ENCODE measurements around the gene RHBG. TPM values are rescaled to one million over a fixed set of nuclear protein-coding genes. Genes with fewer than 3 reads are reported as not detected.
"Not testable (repeated sequence)": the region's sequence is repeated elsewhere in the genome, so short reads cannot be mapped to it uniquely, and the experiment has no call there.

Gene RHBG, protein sequence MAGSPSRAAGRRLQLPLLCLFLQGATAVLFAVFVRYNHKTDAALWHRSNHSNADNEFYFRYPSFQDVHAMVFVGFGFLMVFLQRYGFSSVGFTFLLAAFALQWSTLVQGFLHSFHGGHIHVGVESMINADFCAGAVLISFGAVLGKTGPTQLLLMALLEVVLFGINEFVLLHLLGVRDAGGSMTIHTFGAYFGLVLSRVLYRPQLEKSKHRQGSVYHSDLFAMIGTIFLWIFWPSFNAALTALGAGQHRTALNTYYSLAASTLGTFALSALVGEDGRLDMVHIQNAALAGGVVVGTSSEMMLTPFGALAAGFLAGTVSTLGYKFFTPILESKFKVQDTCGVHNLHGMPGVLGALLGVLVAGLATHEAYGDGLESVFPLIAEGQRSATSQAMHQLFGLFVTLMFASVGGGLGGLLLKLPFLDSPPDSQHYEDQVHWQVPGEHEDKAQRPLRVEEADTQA
- total RNA-seq (0.05 TPM), polyA plus RNA-seq (0.37 TPM)
- long read RNA-seq, donor 1 = 0 reads
- long read RNA-seq, donor 2, partial matches to known transcripts = 0 of 1 reads
- long read RNA-seq, donor 2, other reads (novel, unspliced or antisense) = 0 of 1 reads
- long read RNA-seq, donor 3 = 0 reads
- long read RNA-seq, donor 4 = 0 reads
- long read RNA-seq, donor 5 = 0 reads
- long read RNA-seq, donor 6 = 0 reads
- long read RNA-seq, donor 7 = 0 reads
- long read RNA-seq, donor 8 = 0 reads
- long read RNA-seq, donor 9 = 0 reads
- long read RNA-seq, donor 10 = 0 reads

GRCh38 chr1:156368889-156369684 is at the start of gene RHBG:
TSS of gene RHBG (plus strand) at chr1:156369211. CDS start at chr1:156369250, 39 bp downstream.
- Histone ChIP-seq H3K4me3 (ENCODE audit: low read length in 2 of 2) (peak within 1 kb of the TSS in 1 of 2 donors; percentile 31), H3K4me1 (ENCODE audit: control insufficient read depth in 2 of 2, insufficient read depth in 2 of 2, low read length in 2 of 2) (peaks cover 4 to 6% of the 10 kb centered on the region in 2 donors), H3K9me3 (ENCODE audit: control insufficient read depth in 2 of 2, insufficient read depth in 1 of 2, low read length in 1 of 2) (peaks cover 0 to 4% of the 10 kb centered on the region in 2 donors), H3K27ac (ENCODE audit: low read depth in 1 of 2, low read length in 1 of 2) (no peak within 1 kb of the TSS), H3K27me3 (ENCODE audit: control insufficient read depth in 2 of 2, insufficient read depth in 1 of 2, low read length in 1 of 2) (peaks cover 18 to 92% of the 10 kb centered on the region in 2 donors), H3K36me3 (ENCODE audit: control insufficient read depth in 2 of 2, insufficient read depth in 2 of 2, low read length in 1 of 2) (no peaks in the 10 kb centered on the region)
- DNase-seq (ENCODE audit: low read depth in 6 of 9, low spot score in 9 of 9) = no peak
- whole genome bisulfite sequencing = 15% methylated on average over 48 of the region's 48 CpGs

GRCh38 chr1:156319664-156320063 is 49.3 kb upstream of the RHBG start:
- peak in 2 of 9 donors; percentile 21 to 24 for DNase-seq (ENCODE audit: low read depth in 6 of 9, low spot score in 9 of 9)
- no peaks in the 10 kb centered on the region for H3K9me3 ChIP-seq (ENCODE audit: control insufficient read depth in 2 of 2, insufficient read depth in 1 of 2, low read length in 1 of 2)
- H3K27ac ChIP-seq (ENCODE audit: low read depth in 1 of 2, low read length in 1 of 2) = no peak overlapping the region
- no peaks in the 10 kb centered on the region for H3K4me1 ChIP-seq (ENCODE audit: control insufficient read depth in 2 of 2, insufficient read depth in 2 of 2, low read length in 2 of 2)
- WGBS = 96% methylated on average over 1 of the region's 1 CpG
- H3K27me3 ChIP-seq (ENCODE audit: control insufficient read depth in 2 of 2, insufficient read depth in 1 of 2, low read length in 1 of 2) = no peaks in the 10 kb centered on the region
- H3K36me3 ChIP-seq (ENCODE audit: control insufficient read depth in 2 of 2, insufficient read depth in 2 of 2, low read length in 1 of 2) = peaks cover 79 to 84% of the 10 kb centered on the region in 2 donors
- H3K4me3 ChIP-seq (ENCODE audit: low read length in 2 of 2) = no peak overlapping the region

DNA sequence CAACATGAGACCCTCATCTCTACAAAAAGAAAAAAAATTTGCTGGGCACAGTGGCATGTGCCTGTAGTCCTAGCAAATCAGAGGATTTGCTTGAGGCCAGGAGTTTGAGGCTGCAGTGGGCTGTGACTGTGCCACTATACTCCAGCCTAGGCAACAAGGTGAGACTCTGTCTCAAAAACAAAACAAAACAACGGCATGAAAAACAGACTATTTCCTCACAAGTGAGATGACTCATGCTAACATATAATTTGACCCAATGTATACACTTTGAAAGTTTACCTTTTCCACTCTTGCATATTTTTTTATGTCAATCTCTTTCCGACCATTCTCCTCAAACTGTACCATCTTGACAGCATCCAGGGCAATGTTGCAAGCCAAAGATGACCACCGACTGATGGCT is 48.5 kb upstream of the RHBG start:
- WGBS = 96% methylated on average over 3 of the region's 3 CpGs
- DNase-seq (ENCODE audit: low read depth in 6 of 9, low spot score in 9 of 9) = no peak
- H3K9me3 ChIP-seq (ENCODE audit: control insufficient read depth in 2 of 2, insufficient read depth in 1 of 2, low read length in 1 of 2) = no peaks in the 10 kb centered on the region
- no peaks in the 10 kb centered on the region for H3K4me1 ChIP-seq (ENCODE audit: control insufficient read depth in 2 of 2, insufficient read depth in 2 of 2, low read length in 2 of 2)
- H3K27me3 ChIP-seq (ENCODE audit: control insufficient read depth in 2 of 2, insufficient read depth in 1 of 2, low read length in 1 of 2) = no peaks in the 10 kb centered on the region
- H3K36me3 ChIP-seq (ENCODE audit: control insufficient read depth in 2 of 2, insufficient read depth in 2 of 2, low read length in 1 of 2) = peaks cover 82 to 86% of the 10 kb centered on the region in 2 donors
- H3K4me3 ChIP-seq (ENCODE audit: low read length in 2 of 2) = no peak overlapping the region
- H3K27ac ChIP-seq (ENCODE audit: low read depth in 1 of 2, low read length in 1 of 2) = no peak overlapping the region

- not testable (repeated sequence) for H3K27ac ChIP-seq (ENCODE audit: low read depth in 1 of 2, low read length in 1 of 2); DNase-seq (ENCODE audit: low read depth in 6 of 9, low spot score in 9 of 9); H3K4me1 ChIP-seq (ENCODE audit: control insufficient read depth in 2 of 2, insufficient read depth in 2 of 2, low read length in 2 of 2); H3K9me3 ChIP-seq (ENCODE audit: control insufficient read depth in 2 of 2, insufficient read depth in 1 of 2, low read length in 1 of 2); H3K27me3 ChIP-seq (ENCODE audit: control insufficient read depth in 2 of 2, insufficient read depth in 1 of 2, low read length in 1 of 2); H3K4me3 ChIP-seq (ENCODE audit: low read length in 2 of 2)
- WGBS = 98% methylated on average over 9 of the region's 9 CpGs
- peaks cover 66 to 69% of the 10 kb centered on the region in 2 donors for H3K36me3 ChIP-seq (ENCODE audit: control insufficient read depth in 2 of 2, insufficient read depth in 2 of 2, low read length in 1 of 2)
Measured at GRCh38 chr1:156323179-156323578, 45.8 kb upstream of the RHBG start.

- no peak for DNase-seq (ENCODE audit: low read depth in 6 of 9, low spot score in 9 of 9)
- Histone ChIP-seq H3K4me3 (ENCODE audit: low read length in 2 of 2) (peak overlapping the region in 1 of 2 donors; percentile 7), H3K9me3 (ENCODE audit: control insufficient read depth in 2 of 2, insufficient read depth in 1 of 2, low read length in 1 of 2) (no peaks in the 10 kb centered on the region), H3K4me1 (ENCODE audit: control insufficient read depth in 2 of 2, insufficient read depth in 2 of 2, low read length in 2 of 2) (peaks cover 10 to 11% of the 10 kb centered on the region in 2 donors), H3K36me3 (ENCODE audit: control insufficient read depth in 2 of 2, insufficient read depth in 2 of 2, low read length in 1 of 2) (peaks cover 28 to 41% of the 10 kb centered on the region in 2 donors), H3K27me3 (ENCODE audit: control insufficient read depth in 2 of 2, insufficient read depth in 1 of 2, low read length in 1 of 2) (no peaks in the 10 kb centered on the region), H3K27ac (ENCODE audit: low read depth in 1 of 2, low read length in 1 of 2) (no peak overlapping the region)
- 92% methylated on average over 4 of the region's 4 CpGs for WGBS
Measured at GRCh38 chr1:156336242-156336641, 32.8 kb upstream of the RHBG start.

- peaks cover 10 to 11% of the 10 kb centered on the region in 2 donors for H3K4me1 ChIP-seq (ENCODE audit: control insufficient read depth in 2 of 2, insufficient read depth in 2 of 2, low read length in 2 of 2)
- peak overlapping the region; percentile 72 to 81 for H3K4me3 ChIP-seq (ENCODE audit: low read length in 2 of 2)
- no peak for DNase-seq (ENCODE audit: low read depth in 6 of 9, low spot score in 9 of 9)
- peak overlapping the region; percentile 59 to 83 for H3K27ac ChIP-seq (ENCODE audit: low read depth in 1 of 2, low read length in 1 of 2)
- H3K27me3 ChIP-seq (ENCODE audit: control insufficient read depth in 2 of 2, insufficient read depth in 1 of 2, low read length in 1 of 2) = no peaks in the 10 kb centered on the region
- no peaks in the 10 kb centered on the region for H3K9me3 ChIP-seq (ENCODE audit: control insufficient read depth in 2 of 2, insufficient read depth in 1 of 2, low read length in 1 of 2)
- H3K36me3 ChIP-seq (ENCODE audit: control insufficient read depth in 2 of 2, insufficient read depth in 2 of 2, low read length in 1 of 2) = peaks cover 22 to 32% of the 10 kb centered on the region in 2 donors
- WGBS = 42% methylated on average over 34 of the region's 34 CpGs
Measured at GRCh38 chr1:156337052-156337887, 31.7 kb upstream of the RHBG start.

DNA sequence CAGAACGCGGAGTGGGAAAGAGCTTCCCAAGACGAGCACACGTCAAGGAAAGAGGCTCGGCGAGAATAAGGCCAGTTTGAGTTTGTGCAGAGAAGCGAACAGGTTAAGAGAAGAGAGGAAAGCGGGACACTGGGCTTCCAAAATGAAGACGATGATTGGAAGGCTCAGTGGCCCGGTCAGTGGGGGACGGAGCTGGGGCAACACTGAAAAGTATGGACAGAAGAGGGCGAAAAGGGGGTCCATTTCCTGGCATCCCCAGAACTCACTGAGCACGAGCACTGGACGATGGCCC is 31.2 kb upstream of the RHBG start:
- H3K27ac ChIP-seq (ENCODE audit: low read depth in 1 of 2, low read length in 1 of 2) = peak overlapping the region; percentile 59 to 83

GRCh38 chr1:156338180-156338976 is 30.6 kb upstream of the RHBG start, which contains the start of the genes CCT3 and TSACC:
TSS of gene CCT3 (minus strand) at chr1:156338292. CDS start at chr1:156338184, 108 bp downstream.
TSS of gene TSACC (plus strand) at chr1:156338526. CDS start at chr1:156339758, 1,232 bp downstream.
- DNase-seq (ENCODE audit: low read depth in 6 of 9, low spot score in 9 of 9) = peak; percentile 99 to 100 (median 100)
- H3K36me3 ChIP-seq (ENCODE audit: control insufficient read depth in 2 of 2, insufficient read depth in 2 of 2, low read length in 1 of 2) = peaks cover 18 to 25% of the 10 kb centered on the region in 2 donors
- no peaks in the 10 kb centered on the region for H3K27me3 ChIP-seq (ENCODE audit: control insufficient read depth in 2 of 2, insufficient read depth in 1 of 2, low read length in 1 of 2)
- no peaks in the 10 kb centered on the region for H3K9me3 ChIP-seq (ENCODE audit: control insufficient read depth in 2 of 2, insufficient read depth in 1 of 2, low read length in 1 of 2)
- WGBS = under 1% methylated on average over 47 of the region's 47 CpGs
- peak within 1 kb of the TSS; percentile 80 to 96 for H3K27ac ChIP-seq (ENCODE audit: low read depth in 1 of 2, low read length in 1 of 2)
- peak within 1 kb of the TSS; percentile 72 to 81 for H3K4me3 ChIP-seq (ENCODE audit: low read length in 2 of 2)
- H3K4me1 ChIP-seq (ENCODE audit: control insufficient read depth in 2 of 2, insufficient read depth in 2 of 2, low read length in 2 of 2) = peaks cover 10 to 11% of the 10 kb centered on the region in 2 donors

More for the DNA sequence above, 31.2 kb upstream of the RHBG start:
- Histone ChIP-seq H3K36me3 (ENCODE audit: control insufficient read depth in 2 of 2, insufficient read depth in 2 of 2, low read length in 1 of 2) (peaks cover 21 to 26% of the 10 kb centered on the region in 2 donors), H3K4me1 (ENCODE audit: control insufficient read depth in 2 of 2, insufficient read depth in 2 of 2, low read length in 2 of 2) (peaks cover 10 to 11% of the 10 kb centered on the region in 2 donors), H3K27me3 (ENCODE audit: control insufficient read depth in 2 of 2, insufficient read depth in 1 of 2, low read length in 1 of 2) (no peaks in the 10 kb centered on the region), H3K4me3 (ENCODE audit: low read length in 2 of 2) (peak overlapping the region; percentile 72 to 81), H3K9me3 (ENCODE audit: control insufficient read depth in 2 of 2, insufficient read depth in 1 of 2, low read length in 1 of 2) (no peaks in the 10 kb centered on the region)
- under 1% methylated on average over 14 of the region's 14 CpGs for WGBS
- DNase-seq (ENCODE audit: low read depth in 6 of 9, low spot score in 9 of 9) = peak in 1 of 9 donors; percentile 34
